Measurements from ENCODE around the gene HEY2.
"Not testable (repeated sequence)": the region's sequence is repeated elsewhere in the genome, so short reads cannot be mapped to it uniquely, and the experiment has no call there.

Gene HEY2

DNA sequence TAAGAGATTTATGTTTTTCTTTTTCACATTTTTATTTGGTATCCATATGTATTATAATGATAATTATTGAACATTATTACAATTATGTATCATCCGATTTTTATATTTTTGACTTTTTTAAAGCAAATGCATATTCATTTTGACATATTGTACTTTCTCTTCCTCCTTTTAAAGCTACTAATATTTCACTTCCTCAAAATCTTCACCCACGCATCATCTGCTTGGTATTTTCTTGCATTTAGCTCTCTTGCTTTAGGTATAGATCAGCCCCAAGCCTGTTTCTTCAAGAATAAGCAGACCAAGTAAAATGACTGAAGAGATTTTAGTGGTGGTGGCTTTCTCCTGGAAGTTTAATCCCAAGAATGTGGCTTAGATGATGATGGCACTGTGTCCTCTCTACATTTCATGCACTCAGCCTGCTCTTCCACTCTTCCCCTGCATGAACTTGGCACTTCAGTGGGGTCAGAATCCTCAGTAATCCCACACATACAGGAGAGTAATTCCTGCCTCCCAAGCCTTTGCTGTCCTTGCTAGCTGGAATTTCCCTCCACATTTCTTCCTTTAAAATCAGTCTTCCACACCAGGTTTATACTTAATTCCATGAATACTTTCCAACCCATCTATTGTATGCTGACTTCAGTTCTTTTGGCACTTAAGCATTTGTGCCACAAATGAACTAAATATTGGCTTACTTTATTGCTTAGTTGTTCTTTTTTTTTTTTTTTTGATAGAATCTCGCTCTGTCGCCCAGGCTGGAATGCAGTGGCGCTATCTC lies 49.5 kb downstream of the HEY2 start:
- no peak overlapping the region for H3K27ac ChIP-seq
- TF ChIP-seq ZFX (IDR thresholded peaks at IDR 0.05) = no peak
- TF ChIP-seq, protein P1, sequence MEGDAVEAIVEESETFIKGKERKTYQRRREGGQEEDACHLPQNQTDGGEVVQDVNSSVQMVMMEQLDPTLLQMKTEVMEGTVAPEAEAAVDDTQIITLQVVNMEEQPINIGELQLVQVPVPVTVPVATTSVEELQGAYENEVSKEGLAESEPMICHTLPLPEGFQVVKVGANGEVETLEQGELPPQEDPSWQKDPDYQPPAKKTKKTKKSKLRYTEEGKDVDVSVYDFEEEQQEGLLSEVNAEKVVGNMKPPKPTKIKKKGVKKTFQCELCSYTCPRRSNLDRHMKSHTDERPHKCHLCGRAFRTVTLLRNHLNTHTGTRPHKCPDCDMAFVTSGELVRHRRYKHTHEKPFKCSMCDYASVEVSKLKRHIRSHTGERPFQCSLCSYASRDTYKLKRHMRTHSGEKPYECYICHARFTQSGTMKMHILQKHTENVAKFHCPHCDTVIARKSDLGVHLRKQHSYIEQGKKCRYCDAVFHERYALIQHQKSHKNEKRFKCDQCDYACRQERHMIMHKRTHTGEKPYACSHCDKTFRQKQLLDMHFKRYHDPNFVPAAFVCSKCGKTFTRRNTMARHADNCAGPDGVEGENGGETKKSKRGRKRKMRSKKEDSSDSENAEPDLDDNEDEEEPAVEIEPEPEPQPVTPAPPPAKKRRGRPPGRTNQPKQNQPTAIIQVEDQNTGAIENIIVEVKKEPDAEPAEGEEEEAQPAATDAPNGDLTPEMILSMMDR (conservative IDR thresholded peaks at IDR 0.05) = no peak

DNA sequence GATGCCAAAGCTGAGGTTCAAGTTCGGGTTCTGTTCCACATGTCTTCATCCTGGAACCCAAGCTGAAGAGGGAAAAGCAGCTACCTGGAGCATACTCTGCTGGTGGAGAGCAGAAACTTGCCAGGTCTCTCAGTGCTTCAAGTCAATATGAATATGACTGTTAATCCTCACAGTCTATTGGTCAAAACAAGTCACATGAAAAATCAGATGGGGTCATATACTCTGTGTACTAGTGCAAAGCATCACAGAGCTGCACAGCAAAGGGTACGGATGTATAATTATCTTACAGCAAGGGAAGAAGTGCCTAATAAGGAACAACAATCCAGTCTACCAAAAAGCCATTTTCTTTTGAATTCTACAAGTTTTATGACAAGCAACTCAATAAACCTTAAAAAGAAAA lies 53.0 kb downstream of the HEY2 start:
- no peak for TF ChIP-seq ZFX (IDR thresholded peaks at IDR 0.05)
- TF ChIP-seq, protein P1 (conservative IDR thresholded peaks at IDR 0.05) = no peak
- H3K27ac ChIP-seq = no peak overlapping the region

DNA sequence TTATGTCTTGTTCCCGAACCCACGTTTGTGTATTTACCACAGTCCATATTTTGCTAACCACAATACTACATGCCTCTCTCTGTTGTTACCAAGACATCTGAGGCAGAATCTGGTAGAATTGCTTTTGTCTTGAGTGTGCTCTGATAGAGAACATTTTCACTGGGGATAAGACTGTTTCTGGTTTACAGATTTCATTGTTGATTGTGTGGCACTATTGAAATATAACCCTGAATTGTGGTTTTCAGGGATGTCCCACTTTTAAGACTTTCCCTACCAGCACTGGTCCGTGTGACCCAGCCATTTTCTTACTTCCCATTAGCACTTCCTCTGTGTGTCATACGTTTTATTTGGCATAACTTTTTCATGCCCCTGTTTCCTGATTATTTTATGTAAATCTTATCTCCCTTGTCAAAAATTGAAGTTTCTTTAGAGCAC lies 53.5 kb downstream of the HEY2 start:
- H3K27ac ChIP-seq = no peak overlapping the region
- TF ChIP-seq, protein P1 (conservative IDR thresholded peaks at IDR 0.05) = no peak
- no peak for TF ChIP-seq ZFX (IDR thresholded peaks at IDR 0.05)

DNA sequence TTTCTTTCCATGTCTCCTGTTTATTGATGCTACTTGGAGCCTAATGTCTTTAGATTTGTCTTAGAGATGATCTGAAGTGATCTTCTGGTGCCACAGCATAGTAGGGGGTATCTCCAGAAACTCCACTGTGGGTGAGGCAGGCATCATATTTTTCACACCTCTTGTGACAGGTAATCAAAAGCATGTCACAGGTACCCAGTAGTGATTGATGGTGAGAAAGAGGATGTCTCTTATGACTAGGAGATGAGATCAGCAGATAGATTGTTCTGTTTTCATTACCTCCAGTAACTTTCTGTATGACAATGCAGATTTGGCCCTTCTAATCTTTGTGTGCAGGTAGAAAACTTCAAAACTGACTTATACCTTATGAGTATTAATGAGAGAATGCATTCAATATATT lies 54.8 kb downstream of the HEY2 start:
- H3K27ac ChIP-seq = no peak overlapping the region
- no peak for TF ChIP-seq ZFX (IDR thresholded peaks at IDR 0.05)
- TF ChIP-seq, protein P1 (conservative IDR thresholded peaks at IDR 0.05) = no peak

DNA sequence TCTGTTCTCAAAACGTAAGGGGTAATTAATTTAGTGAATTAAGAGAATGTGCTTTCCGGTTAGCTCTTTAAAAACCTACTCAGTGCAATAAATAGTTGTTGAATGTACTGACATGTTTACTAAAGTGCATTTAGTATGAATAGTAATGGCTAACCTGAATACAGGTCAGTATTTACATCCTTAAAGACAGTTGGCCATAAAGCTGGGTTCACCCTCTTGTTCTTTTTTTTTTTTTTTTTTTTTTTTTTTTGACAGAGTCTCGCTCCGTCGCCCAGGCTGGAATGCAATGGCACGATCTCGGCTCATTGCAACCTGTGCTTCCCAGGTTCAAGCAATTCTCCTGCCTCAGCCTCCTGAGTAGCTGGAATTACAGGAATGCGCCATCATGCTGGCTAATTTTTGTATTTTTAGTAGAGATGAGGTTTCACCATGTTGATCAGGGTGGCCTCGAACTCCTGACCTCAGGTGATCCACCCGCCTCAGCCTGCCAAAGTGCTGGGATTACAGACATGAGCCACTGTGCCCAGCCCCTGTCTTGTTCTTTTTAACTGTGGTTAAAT lies 55.5 kb downstream of the HEY2 start:
- not testable (repeated sequence) for H3K27ac ChIP-seq

DNA sequence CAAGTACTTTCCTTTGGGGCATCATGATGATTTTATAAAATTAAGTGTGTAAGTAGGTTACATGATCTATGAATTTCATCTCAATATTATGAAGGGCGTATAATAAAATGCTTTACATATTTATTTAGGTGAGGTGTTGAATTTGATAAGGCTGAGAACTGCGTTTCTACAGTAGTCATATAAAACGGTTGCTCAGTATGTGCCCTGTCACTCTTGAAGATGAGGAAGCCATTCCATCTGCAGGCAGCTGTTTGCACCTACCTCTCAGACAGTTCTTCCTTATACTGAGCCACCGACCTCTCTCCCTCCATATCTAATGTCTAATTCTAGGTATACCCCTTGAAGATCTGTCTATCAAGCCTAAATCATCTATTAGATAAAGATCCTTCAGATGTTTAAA lies 57.4 kb downstream of the HEY2 start:
- TF ChIP-seq, protein P1 (conservative IDR thresholded peaks at IDR 0.05) = no peak
- no peak for TF ChIP-seq ZFX (IDR thresholded peaks at IDR 0.05)
- H3K27ac ChIP-seq = no peak overlapping the region

DNA sequence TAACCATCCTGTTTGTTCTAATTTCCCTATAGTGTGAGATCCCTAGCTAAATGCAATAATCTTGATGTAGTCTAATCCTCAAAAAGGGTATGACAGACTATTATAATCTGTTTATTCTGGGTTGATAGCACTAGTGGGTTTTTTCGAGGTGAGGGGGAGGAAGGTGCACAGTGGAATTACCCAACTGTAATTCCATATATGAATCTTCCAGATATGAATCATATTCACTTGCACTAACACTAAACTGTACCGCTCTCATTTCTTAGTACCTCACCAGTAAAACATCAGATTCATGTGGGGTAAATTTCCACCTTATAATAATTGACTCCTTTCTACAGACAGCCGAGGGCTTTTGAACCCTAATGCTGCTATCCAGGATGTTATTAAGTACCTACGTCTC lies 57.9 kb downstream of the HEY2 start:
- H3K27ac ChIP-seq = no peak overlapping the region
- TF ChIP-seq ZFX (IDR thresholded peaks at IDR 0.05) = no peak
- TF ChIP-seq, protein P1 (conservative IDR thresholded peaks at IDR 0.05) = no peak

DNA sequence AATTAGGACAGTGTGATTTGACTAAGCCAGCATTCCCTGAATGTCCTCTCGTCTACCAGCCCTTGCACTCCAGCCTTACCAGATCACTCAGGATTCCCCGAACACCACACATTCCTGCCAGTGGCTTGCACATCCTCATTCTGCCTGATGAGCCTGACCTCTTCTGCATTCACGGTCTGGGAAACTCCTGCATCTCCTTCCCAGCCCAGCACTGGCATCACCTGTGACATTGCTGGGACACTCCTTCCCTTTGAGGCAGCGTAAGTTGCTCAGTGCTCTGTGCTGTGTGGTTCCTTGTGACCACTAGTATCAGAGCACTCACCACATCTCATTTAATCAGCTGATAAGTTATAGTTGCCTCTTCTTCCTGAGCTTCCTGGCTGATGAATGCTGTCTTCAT lies 58.6 kb downstream of the HEY2 start:
- H3K27ac ChIP-seq = no peak overlapping the region
- TF ChIP-seq ZFX (IDR thresholded peaks at IDR 0.05) = no peak
- TF ChIP-seq, protein P1 (conservative IDR thresholded peaks at IDR 0.05) = no peak

Data from C4-2B (cell line).